Anterior cingulate cortex (tissue), 58 donors: ENCODE measurements around the gene TATDN2.

Experiments
- DNase-seq, 58 donors: peaks; one replicate each; lab custom pipeline; 2025; lab: John Stamatoyannopoulos, UW

Gene TATDN2

GRCh38 chr3:10312861-10313260 is 64.6 kb downstream of the TATDN2 start:
- DNase-seq, result no peak

GRCh38 chr3:10315101-10315500 is 66.8 kb downstream of the TATDN2 start:
- no peak for DNase-seq

- peak in 11 of 58 donors; percentile 11 to 50 (median 37) for DNase-seq
Observed at GRCh38 chr3:10315771-10316344, 67.6 kb downstream of the TATDN2 start.

GRCh38 chr3:10317311-10317960 is 69.2 kb downstream of the TATDN2 start:
- no peak for DNase-seq

- no peak for DNase-seq
Observed at GRCh38 chr3:10317961-10318350, 69.7 kb downstream of the TATDN2 start.

GRCh38 chr3:10319251-10319650 is 71.0 kb downstream of the TATDN2 start:
- DNase-seq, result no peak

- no peak for DNase-seq
Observed at GRCh38 chr3:10319804-10320203, 71.5 kb downstream of the TATDN2 start.

- no peak for DNase-seq
Observed at GRCh38 chr3:10320320-10320677, 72.0 kb downstream of the TATDN2 start.

GRCh38 chr3:10321630-10322351 is 73.5 kb downstream of the TATDN2 start:
- no peak for DNase-seq

- no peak for DNase-seq
Observed at GRCh38 chr3:10322352-10322710, 74.1 kb downstream of the TATDN2 start.

- DNase-seq, result no peak
Observed at GRCh38 chr3:10327592-10327991, 79.3 kb downstream of the TATDN2 start.

GRCh38 chr3:10328460-10329071 is 80.3 kb downstream of the TATDN2 start:
- no peak for DNase-seq

GRCh38 chr3:10329495-10330015 is 81.3 kb downstream of the TATDN2 start:
- no peak for DNase-seq

- no peak for DNase-seq
Observed at GRCh38 chr3:10330319-10330718, 82.1 kb downstream of the TATDN2 start.
